BJ (cell line): ENCODE results near the gene INKA1. TPM values are rescaled to one million over a fixed set of nuclear protein-coding genes. Genes with fewer than 3 reads are reported as not detected.

Experiments
- CTCF ChIA-PET: fragments of 350-600 bp; formaldehyde crosslinking; extraction: SDS; loops from one replicate; lab custom pipeline; 2021; ENCODE audit warnings: antibody characterized with exemption, inconsistent platforms; lab: Yijun Ruan, JAX
- POLR2A ChIA-PET: fragments of 300-600 bp; sonication (Branson Sonifier 250); formaldehyde crosslinking; extraction: SDS; loops from one replicate; lab custom pipeline; 2021; ENCODE audit warnings: antibody characterized with exemption; lab: Charles Lee
- DNase-seq: peaks from one replicate; pipeline ENCODE4 v3.0.0-alpha.2; 2011; ENCODE audit warnings: low read depth
- H3K27me3 ChIP-seq: 2 replicates; pipeline ENCODE4 v1.6.0; 2011; ENCODE audit warnings: low read length; ENCODE audit not compliant: control insufficient read depth, insufficient read depth
- H3K36me3 ChIP-seq: 2 replicates; pipeline ENCODE4 v1.5.1; 2011; ENCODE audit warnings: low read length; ENCODE audit not compliant: control insufficient read depth, insufficient read depth
- H3K4me3 ChIP-seq: 2 replicates; pipeline ENCODE4 v1.5.1; 2011; ENCODE audit warnings: low read depth, mild to moderate bottlenecking, control low read depth, low read length
- CTCF ChIP-seq: IDR thresholded peaks from 2 replicates; pipeline ENCODE4 v1.5.1; 2011; ENCODE audit warnings: low read depth, mild to moderate bottlenecking, control low read depth, inconsistent platforms, low read length, moderate library complexity; ENCODE audit not compliant: insufficient read depth
- polyA plus RNA-seq: library from polyadenylated mRNA; depleted of rRNA; stranded (reverse); fragments of >200 nt; gene quantifications from 2 replicates; pipeline ENCODE4 v1.2.3, GENCODE V29; 2011

INKA1 gene
- polyA plus RNA-seq, 1 experiment = 4.4 TPM

GRCh38 chr3:49805897-49806701 is 3.0 kb downstream of the INKA1 start:
- POLR2A ChIA-PET = no interaction called here

DNA sequence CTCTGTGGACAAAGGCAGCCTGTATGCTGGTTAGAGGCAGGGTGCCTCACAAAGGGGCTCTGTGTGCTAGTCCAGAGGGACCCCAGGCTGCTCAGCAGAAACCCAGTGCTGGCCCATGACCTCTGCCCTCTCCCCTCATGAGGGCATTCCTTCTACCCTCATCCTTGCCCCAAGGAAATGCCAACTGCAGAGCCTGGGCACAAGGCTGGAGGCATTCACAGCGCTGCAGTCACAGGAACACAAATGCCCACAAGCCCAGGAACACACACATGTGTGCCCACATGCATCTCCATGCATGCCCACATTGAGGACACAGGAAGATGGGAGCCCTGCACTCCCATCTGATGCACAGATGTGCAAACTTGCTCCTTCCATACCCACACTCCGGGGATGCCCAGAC is 3.8 kb downstream of the INKA1 start:
- Histone ChIP-seq H3K36me3 (peaks cover 9% of the 10 kb centered on the region), H3K4me3 (no peak overlapping the region), H3K27me3 (no peaks in the 10 kb centered on the region)
- no peak for TF ChIP-seq CTCF
- CTCF ChIA-PET = interaction anchor here (13.4 kb wide), 1 partner anchor 30 kb away, joined by 287 read pairs; no protein-coding TSS in a partner anchor
- POLR2A ChIA-PET = no interaction called here
- DNase-seq = no peak

More at GRCh38 chr3:49805897-49806701, 3.0 kb downstream of the INKA1 start:
- DNase-seq = no peak
- CTCF ChIA-PET = interaction anchor here (0.7 to 13.4 kb wide), 4 partner anchors 20 to 517 kb away, joined by 3 to 287 read pairs (median 3); partner anchors contain the start of genes IP6K1 and MON1A
- Histone ChIP-seq H3K4me3 (no peak overlapping the region), H3K27me3 (no peaks in the 10 kb centered on the region), H3K36me3 (peaks cover 9% of the 10 kb centered on the region)
- no peak for TF ChIP-seq CTCF

DNA sequence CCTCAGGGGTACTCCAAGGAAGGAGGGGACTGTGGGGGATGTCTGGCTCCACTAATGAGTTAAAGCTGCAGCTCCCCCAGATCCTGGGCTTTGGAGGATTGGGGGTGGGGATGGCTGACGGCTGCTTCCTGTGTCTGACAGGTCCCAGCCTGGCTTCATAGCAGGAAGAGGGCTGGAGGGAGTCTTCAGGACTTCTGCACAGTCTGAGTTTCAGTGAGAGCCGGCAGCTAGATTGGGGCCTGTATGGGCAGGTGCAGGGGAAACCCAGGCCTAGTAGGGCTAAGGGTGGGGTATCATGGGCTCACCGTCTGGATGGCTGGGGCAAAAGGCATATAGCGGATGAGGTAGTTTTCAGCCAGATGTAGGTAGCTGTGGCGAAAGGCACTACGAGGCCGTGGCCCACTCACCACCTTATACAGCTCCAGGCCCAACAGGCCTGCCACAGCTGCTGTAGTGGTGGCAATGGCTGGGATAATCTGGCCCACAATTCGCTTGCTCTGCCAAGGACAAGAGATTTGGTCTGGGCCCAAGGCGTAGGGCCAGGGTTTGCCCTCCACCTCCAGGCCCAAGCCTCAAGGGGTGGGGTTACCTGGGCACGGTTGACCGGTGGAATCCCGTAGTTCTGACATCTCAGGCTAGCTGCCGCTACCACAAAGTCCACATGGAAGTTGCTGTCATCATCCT is 4.5 kb downstream of the INKA1 start:
- ChIA-PET CTCF (interaction anchor here (13.4 kb wide), 1 partner anchor 30 kb away, joined by 287 read pairs; no protein-coding TSS in a partner anchor), POLR2A (no interaction called here)
- H3K27me3 ChIP-seq = no peaks in the 10 kb centered on the region
- no peak for DNase-seq
- peaks cover 9% of the 10 kb centered on the region for H3K36me3 ChIP-seq
- TF ChIP-seq CTCF = no peak
- no peak overlapping the region for H3K4me3 ChIP-seq

- Histone ChIP-seq H3K36me3 (peaks cover 9% of the 10 kb centered on the region), H3K4me3 (peak overlapping the region; percentile 49), H3K27me3 (no peaks in the 10 kb centered on the region)
- CTCF ChIA-PET = interaction anchor here (0.8 to 3.5 kb wide), 4 partner anchors 8 to 141 kb away, joined by 3 to 22 read pairs (median 10); partner anchors contain the start of gene INKA1
- POLR2A ChIA-PET = no interaction called here
- DNase-seq = no peak
- TF ChIP-seq CTCF = no peak
Measured at GRCh38 chr3:49812916-49813496, 9.9 kb downstream of the INKA1 start.
